Spleen (tissue), 11 donors: ENCODE results near the gene HELB. TPM values are rescaled to one million over a fixed set of nuclear protein-coding genes. Genes with fewer than 3 reads are reported as not detected.

Experiments
- DNase-seq: peaks from one replicate; pipeline ENCODE4 v3.0.0-alpha.2; 2020
- H3K27ac ChIP-seq, 8 donors: fragments of 200-600 bp; sonication (generic) in 7 of 8; 1 replicate in 4 of 8; 2 replicates in 4 of 8; pipeline versions ENCODE4 v1.5.0 to v1.8.0; 2016 to 2021; ENCODE audit warnings: inconsistent platforms in 4 of 8, mild to moderate bottlenecking in 4 of 8, moderate library complexity in 1 of 8
- H3K27me3 ChIP-seq, 7 donors: fragments of 200-600 bp; sonication (generic) in 6 of 7; replicated peaks in 1 of 7; 1 replicate in 4 of 7; 2 replicates in 3 of 7; pipeline versions ENCODE4 v1.5.0 to v1.8.0; 2016 to 2021; ENCODE audit warnings: inconsistent platforms in 3 of 7, mild to moderate bottlenecking in 1 of 7
- H3K36me3 ChIP-seq, 6 donors: fragments of 200-600 bp; sonication (generic) in 5 of 6; 1 replicate in 4 of 6; 2 replicates in 2 of 6; pipeline versions ENCODE4 v1.5.0 to v1.8.0; 2016 to 2021; ENCODE audit warnings: inconsistent platforms in 2 of 6
- H3K4me1 ChIP-seq, 6 donors: fragments of 200-600 bp; sonication (generic) in 5 of 6; 1 replicate in 3 of 6; 2 replicates in 3 of 6; pipeline versions ENCODE4 v1.5.0 to v1.8.0; 2016 to 2021; ENCODE audit warnings: inconsistent platforms in 3 of 6
- H3K4me3 ChIP-seq, 8 donors: fragments of 200-600 bp; sonication (generic) in 7 of 8; 1 replicate in 4 of 8; 2 replicates in 4 of 8; pipeline versions ENCODE4 v1.5.0 to v1.8.0; 2016 to 2021; ENCODE audit warnings: inconsistent platforms in 4 of 8, mild to moderate bottlenecking in 4 of 8, moderate library complexity in 2 of 8
- H3K9me3 ChIP-seq, 8 donors: fragments of 200-600 bp; sonication (generic) in 7 of 8; 1 replicate in 4 of 8; 2 replicates in 4 of 8; pipeline versions ENCODE4 v1.5.0 to v1.8.0; 2016 to 2021; ENCODE audit warnings: inconsistent platforms in 4 of 8
- POLR2A ChIP-seq, 3 donors: fragments of 450-650 bp; IDR thresholded peaks; one replicate each; pipeline ENCODE4 v1.5.1; 2017; ENCODE audit warnings: antibody characterized with exemption in 3 of 3, mild to moderate bottlenecking in 1 of 3
- POLR2AphosphoS5 ChIP-seq, 3 donors: sonication (generic); formaldehyde crosslinking; IDR thresholded peaks; one replicate each; pipeline ENCODE4 v1.5.1; 2017; ENCODE audit warnings: antibody characterized with exemption in 3 of 3
- WGBS, 5 donors: extraction: QIAGEN DNeasy Blood & Tissue Kit in 3 of 5; methylation state at CpG; one replicate each; pipeline versions ENCODE4 v1.1.5 to v1.1.7; 2013 to 2018; 5-methylcytosine and 5-hydroxymethylcytosine counted together
- intact Hi-C: fragments of 100-400 bp; cut with DNase I; formaldehyde crosslinking; loops from one replicate; pipeline ENCODE4 v1.15.0; 2023; ENCODE audit warnings: low total_unique reads
- polyA plus RNA-seq, 3 donors: library from polyadenylated mRNA; stranded (reverse); fragments of 200-250 nt; gene quantifications; one replicate each; pipeline ENCODE4 v1.2.1, GENCODE V29; 2013
- total RNA-seq, 7 donors: library from RNA; depleted of rRNA in 3 of 7; stranded (reverse); fragments of >200 nt in 3 of 7; fragmentation: NEBNext Ultra II Directional in 4 of 7; extraction: Animal tissue kit (Norgen Biotek cat#: 25700) in 4 of 7; gene quantifications; one replicate each; pipeline versions ENCODE4 v1.1.0 to v1.2.1, GENCODE V29; 2016 to 2021
- TF ChIP-seq, protein P1 (sequence below), 11 experiments: fragments of 200-600 bp in 7 of 11; fragments of 450-650 bp in 4 of 11; sonication (generic) in 4 of 11; IDR thresholded peaks in 8 of 11; conservative IDR thresholded peaks in 3 of 11; 1 replicate in 7 of 11; 2 replicates in 4 of 11; pipeline versions ENCODE4 v1.4.0 to v1.8.0; 2016 to 2021; ENCODE audit warnings: antibody characterized with exemption in 11 of 11, inconsistent platforms in 4 of 11, mild to moderate bottlenecking in 1 of 11
- donor health status: healthy with polysubstance abuse.
- donor health status: DM: no; HTN: no; CAD: no; lungs with moderate emphysema.
- donor health status: DM: no; HTN: no; CAD: no.
- donor health status: Bipolar disorder and iron deficiency.
- donor health status: healthy.
- donor health status: DM: no; HTN: no; CAD: no.
- donor health status: DM: yes; HTN: yes; CAD: no.

Gene HELB
- total and polyA plus RNA-seq, 10 donors, result 0.83 to 33.7 (median 18.2) TPM

DNA sequence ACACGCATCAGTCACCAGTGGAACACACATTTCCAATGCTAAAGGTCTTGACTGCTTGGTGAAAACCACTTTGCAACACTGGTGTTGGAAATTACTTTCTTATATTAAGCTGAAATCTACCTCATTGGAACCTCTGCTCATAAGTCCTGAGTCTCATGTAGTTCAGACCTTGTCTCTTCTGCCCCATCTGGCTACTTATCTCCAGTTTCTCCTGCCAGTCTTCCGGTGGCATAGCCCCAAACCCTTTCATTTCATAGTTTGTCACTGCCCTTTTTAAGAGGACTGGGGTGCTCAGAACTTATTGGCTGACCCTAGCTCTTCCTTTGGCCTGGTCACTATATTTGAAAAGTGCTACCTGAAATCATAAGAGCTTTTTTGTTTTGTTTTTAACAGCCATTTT is 43.7 kb downstream of the HELB start:
- TF ChIP-seq, protein P1, sequence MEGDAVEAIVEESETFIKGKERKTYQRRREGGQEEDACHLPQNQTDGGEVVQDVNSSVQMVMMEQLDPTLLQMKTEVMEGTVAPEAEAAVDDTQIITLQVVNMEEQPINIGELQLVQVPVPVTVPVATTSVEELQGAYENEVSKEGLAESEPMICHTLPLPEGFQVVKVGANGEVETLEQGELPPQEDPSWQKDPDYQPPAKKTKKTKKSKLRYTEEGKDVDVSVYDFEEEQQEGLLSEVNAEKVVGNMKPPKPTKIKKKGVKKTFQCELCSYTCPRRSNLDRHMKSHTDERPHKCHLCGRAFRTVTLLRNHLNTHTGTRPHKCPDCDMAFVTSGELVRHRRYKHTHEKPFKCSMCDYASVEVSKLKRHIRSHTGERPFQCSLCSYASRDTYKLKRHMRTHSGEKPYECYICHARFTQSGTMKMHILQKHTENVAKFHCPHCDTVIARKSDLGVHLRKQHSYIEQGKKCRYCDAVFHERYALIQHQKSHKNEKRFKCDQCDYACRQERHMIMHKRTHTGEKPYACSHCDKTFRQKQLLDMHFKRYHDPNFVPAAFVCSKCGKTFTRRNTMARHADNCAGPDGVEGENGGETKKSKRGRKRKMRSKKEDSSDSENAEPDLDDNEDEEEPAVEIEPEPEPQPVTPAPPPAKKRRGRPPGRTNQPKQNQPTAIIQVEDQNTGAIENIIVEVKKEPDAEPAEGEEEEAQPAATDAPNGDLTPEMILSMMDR (IDR thresholded peaks at IDR 0.05 in 8 of 11, conservative IDR thresholded peaks at IDR 0.05 in 3 of 11), result no peak
- TF ChIP-seq POLR2A (IDR thresholded peaks at IDR 0.05) (no peak), POLR2AphosphoS5 (IDR thresholded peaks at IDR 0.05) (no peak)
- Histone ChIP-seq H3K4me1 (no peaks in the 10 kb centered on the region), H3K9me3 (peaks cover 0 to 24% (median 18%) of the 10 kb centered on the region in 8 donors), H3K4me3 (no peak overlapping the region), H3K27me3 (no peaks in the 10 kb centered on the region), H3K36me3 (peaks cover 0 to 97% (median 26%) of the 10 kb centered on the region in 6 donors), H3K27ac (no peak overlapping the region)
- intact Hi-C loops, result no loop called here
- no peak for DNase-seq
- WGBS, 5 donors, result 91 to 100% (median 96%) methylated on average over 2 of the region's 2 CpGs

DNA sequence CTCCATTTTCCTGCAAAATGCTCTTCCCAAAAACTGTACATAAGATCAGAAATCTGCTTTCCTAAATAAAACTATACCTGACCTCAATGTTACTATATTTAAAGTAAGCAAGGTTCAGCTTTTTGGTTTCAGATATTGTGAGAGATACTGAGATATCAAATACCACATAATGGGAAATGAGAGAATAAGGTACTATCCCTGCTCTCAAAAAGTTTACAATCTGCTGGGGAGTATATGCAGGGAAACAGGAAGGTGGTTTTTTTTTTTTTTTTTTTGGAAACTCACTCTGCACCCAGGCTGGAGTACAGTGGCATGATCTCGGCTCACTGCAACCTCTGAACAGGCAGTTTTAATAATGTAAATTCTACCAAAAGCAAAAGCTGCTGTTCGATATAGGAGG is 49.0 kb downstream of the HELB start:
- no peaks in the 10 kb centered on the region for H3K4me1 ChIP-seq
- H3K27me3 ChIP-seq, result no peaks in the 10 kb centered on the region
- no peak for TF ChIP-seq POLR2A (IDR thresholded peaks at IDR 0.05)
- TF ChIP-seq, protein P1 (IDR thresholded peaks at IDR 0.05 in 8 of 11, conservative IDR thresholded peaks at IDR 0.05 in 3 of 11), result no peak
- TF ChIP-seq POLR2AphosphoS5 (IDR thresholded peaks at IDR 0.05), result no peak
- no peak overlapping the region for H3K27ac ChIP-seq
- 81 to 93% (median 84%) methylated on average over 2 of the region's 2 CpGs for WGBS, 5 donors
- DNase-seq, result no peak
- H3K9me3 ChIP-seq, result no peaks in the 10 kb centered on the region
- intact Hi-C loops, result no loop called here
- no peak overlapping the region for H3K4me3 ChIP-seq
- H3K36me3 ChIP-seq, result peaks cover 0 to 58% (median 10%) of the 10 kb centered on the region in 6 donors

DNA sequence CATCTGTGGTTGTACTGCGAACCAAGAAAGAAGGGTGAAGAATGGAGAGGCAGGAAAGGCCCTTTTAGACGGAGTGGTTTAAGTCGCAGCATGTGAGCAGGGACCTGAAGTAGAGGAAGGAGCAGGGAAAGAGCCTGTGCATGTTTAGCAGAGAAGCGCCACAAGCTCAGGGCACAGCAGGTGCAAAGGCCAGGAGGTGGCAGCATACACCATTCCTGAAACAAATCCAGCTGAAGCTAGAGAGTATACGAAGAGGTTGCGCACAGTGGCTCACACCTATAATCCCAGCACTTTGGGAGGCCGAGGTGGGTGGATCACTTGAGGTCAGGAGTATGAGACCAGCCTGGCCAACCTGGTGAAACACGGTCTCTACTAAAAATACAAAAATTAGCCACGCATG is 49.9 kb downstream of the HELB start:
- Histone ChIP-seq H3K36me3 (peaks cover 0 to 49% (median 5%) of the 10 kb centered on the region in 6 donors), H3K27me3 (no peaks in the 10 kb centered on the region), H3K4me3 (no peak overlapping the region), H3K9me3 (no peaks in the 10 kb centered on the region), H3K4me1 (no peaks in the 10 kb centered on the region), H3K27ac (no peak overlapping the region)
- TF ChIP-seq POLR2AphosphoS5 (IDR thresholded peaks at IDR 0.05), result no peak
- TF ChIP-seq, protein P1 (IDR thresholded peaks at IDR 0.05 in 8 of 11, conservative IDR thresholded peaks at IDR 0.05 in 3 of 11), result peak in 8 of 11 experiments; percentile 10 to 48 (median 32)
- WGBS, 5 donors, result 79 to 87% (median 85%) methylated on average over 9 of the region's 9 CpGs
- intact Hi-C loops, result no loop called here
- DNase-seq, result no peak

DNA sequence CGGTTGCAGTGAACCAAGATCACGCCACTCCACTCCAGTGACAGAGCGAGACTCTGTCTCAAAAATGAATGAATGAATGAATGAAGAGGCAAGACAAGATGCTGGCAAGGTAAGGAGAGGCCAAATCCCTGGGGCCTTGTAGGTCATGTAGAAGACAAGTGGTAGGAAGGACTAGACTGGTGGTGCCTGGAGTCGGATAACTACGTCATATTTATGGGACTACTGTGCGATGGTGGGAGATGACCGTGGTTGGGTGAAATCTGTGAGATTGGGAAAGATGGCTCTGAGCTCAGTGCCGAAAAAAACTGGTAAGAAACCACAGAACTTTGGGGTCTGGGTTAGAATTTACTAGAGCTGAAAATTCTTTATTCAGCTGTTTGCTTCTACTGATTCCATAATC is 50.6 kb downstream of the HELB start:
- H3K4me3 ChIP-seq, result no peak overlapping the region
- intact Hi-C loops, result no loop called here
- no peaks in the 10 kb centered on the region for H3K4me1 ChIP-seq
- H3K36me3 ChIP-seq, result peaks cover 0 to 46% (median 5%) of the 10 kb centered on the region in 6 donors
- DNase-seq, result no peak
- H3K27ac ChIP-seq, result no peak overlapping the region
- WGBS, 5 donors, result 93 to 98% (median 94%) methylated on average over 8 of the region's 8 CpGs
- no peak for TF ChIP-seq POLR2AphosphoS5 (IDR thresholded peaks at IDR 0.05)
- no peak for TF ChIP-seq POLR2A (IDR thresholded peaks at IDR 0.05)
- TF ChIP-seq, protein P1 (IDR thresholded peaks at IDR 0.05 in 8 of 11, conservative IDR thresholded peaks at IDR 0.05 in 3 of 11), result no peak
- H3K9me3 ChIP-seq, result no peaks in the 10 kb centered on the region
- no peaks in the 10 kb centered on the region for H3K27me3 ChIP-seq
